ENCODE measurements around the gene SLX4IP.

SLX4IP gene

DNA sequence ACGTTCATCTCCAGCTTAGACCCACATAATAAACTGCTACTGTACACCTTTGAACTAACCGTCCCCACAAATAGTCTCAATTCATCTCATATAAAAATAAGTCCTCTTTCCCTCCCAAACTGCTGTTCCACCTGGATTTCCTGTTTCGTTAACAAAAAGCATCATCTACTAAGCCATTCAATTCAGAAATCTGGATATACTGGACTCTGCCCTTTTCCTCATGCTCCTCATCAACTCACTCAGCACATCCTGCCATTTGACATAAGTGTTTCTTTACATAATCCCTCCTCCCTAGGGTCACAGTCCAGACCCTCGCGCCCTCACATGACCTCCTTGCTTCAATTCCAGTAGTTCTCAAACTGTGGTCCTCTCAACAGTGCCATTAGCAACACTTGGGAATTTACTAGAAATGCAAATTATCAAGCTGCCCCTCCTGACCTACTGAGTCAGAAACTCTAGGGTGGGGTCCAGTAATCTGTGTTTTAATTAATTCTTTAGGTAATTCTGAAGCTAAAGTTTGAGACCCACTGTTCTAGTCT is 5.6 kb upstream of the SLX4IP start:
- DNase-seq, result no peak

DNA sequence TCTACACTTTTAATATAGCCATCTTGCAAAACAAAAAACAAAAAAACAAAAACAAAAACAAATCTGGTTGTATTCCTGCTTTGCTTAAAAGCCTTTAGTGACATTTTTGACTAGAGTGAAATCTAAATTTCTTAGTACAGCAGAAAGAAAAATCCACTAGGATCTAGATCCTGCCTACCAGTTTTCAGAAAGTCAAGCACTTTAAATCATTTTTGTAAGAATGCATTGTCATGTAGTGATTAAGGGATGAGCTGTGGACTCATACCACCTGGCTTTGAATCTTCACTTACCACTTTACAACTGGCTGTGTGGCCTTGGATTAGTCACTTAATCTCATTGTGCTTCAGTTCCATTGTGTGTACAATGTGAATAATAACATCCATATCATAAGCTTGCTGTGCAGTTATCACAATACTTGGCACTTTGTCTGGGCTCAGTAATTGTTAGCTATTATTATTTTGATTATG is 5.1 kb upstream of the SLX4IP start:
- no peak for DNase-seq

DNA sequence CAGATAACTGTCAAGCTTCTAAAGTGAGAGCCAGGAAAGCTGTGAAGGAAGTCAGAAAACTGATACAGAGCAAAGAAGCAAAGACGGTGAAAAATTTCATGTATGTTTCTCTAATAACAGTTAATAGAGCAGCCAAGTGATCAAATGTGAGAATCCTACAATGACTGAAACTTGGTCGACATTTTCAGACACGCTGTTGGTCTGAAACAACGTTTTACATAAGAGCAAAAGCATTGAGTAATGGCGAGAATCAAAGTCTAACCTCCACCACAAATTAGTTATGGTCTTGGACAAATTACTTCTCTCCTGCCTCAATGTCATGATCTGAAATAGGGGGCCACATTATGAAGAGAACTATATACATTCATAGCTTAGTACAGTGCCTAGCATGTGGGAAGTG is 4.4 kb upstream of the SLX4IP start:
- no peak for DNase-seq

DNA sequence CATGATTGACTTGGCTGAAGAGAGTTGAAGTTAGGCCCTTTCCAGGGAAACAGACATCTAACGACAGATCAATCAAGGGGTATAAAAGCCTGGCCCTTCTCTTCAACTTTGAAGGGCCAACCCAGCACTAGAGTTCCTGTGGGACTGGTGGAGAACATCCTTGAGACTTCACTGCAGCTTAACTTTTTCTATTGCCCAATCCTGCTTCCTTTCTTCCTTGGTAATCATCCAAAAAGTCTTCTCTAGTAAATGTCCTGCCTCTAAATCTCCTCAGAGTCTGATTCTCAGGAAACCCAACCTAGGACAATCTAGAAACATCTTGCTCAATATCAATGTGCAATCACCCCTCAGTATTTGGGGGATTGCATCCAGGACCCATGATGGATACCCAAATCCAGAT is 3.0 kb upstream of the SLX4IP start:
- DNase-seq, result no peak

DNA sequence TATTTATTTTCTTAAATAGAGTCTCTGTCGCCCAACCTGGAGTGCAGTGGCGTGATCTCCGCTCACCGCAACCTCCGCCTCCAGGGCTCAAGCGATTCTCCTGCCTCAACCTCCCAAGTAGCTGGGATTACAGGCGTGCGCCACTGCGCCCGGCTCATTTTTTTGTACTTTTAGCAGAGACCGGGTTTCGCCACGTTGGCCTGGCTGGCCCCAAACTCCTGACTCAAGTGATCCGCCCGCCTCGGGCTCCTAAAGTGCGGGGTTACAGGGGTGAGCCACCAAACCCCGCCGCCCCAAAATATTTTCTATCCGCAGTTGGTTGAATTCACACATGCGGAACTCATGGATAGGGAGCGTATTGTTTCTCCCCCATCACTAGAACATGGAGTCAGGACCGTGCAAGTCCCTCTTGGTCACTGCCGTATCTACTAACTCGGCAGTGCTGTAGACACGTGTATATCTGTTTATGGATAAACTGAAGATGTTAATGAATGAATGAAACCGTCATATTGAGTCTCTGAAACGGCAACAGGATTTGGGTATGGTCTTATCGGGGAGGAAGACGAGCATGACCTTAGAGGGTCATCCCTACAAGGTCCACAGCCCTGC is 2.0 kb upstream of the SLX4IP start:
- no peak for DNase-seq

GRCh38 chr20:10433623-10434466 is 1.3 kb upstream of the SLX4IP start, which contains the start of gene MKKS:
Gene MKKS, minus strand, starts transcription at chr20:10434222. Its CDS starts 20,708 bp downstream, at chr20:10413514.
- peak; percentile 75 for DNase-seq

DNA sequence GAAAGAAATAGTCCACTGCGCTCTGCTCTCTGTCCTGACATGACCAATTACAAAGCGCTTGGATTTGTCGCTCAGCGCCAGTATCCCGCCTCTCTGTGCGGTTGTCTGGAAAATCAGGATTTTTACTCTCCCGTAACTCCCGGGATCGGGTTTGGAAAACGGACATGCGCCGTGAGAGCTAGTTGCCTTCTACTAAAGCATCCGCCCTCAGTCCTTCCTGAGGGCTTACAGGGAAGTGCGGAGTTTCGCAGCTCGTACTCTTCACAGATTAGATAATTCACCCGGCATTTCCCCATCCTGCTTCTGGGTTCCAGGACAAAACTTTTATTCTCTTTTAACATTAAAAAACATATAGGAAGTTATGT is 656 bp upstream of the SLX4IP start:
- DNase-seq, result peak; percentile 52

DNA sequence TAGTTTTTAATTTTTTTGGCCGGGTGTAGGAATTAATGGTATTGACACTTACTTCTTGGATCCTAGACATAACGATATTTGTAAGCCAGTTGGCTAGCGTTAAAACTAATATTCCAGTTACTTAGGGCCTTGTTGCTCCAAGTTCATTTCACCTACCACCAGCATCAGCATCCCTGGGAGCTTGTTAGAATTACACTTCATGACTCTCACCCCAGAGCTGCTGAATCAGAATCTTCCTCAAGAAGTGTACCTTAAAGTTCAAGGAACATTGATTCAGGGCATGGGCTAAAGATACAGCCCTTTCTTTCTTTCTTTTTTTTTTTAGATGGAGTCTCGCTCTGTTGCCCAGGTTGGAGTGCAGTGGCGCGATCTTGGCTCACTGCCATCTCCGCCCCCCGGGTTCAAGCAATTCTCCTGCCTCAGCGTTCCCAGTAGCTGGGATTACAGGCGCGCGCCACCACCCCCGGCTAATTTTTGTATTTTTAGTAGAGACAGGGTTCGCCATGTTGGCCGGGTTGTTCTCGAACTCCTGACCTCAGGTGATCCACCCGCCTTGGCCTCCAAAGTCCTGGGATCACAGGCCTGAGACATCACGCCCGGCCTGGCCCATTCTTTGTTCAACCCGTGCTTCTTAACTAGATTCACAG is 1.1 kb downstream of the SLX4IP start:
- DNase-seq, result no peak

GRCh38 chr20:10438217-10438616 is 3.1 kb downstream of the SLX4IP start:
- DNase-seq, result no peak

DNA sequence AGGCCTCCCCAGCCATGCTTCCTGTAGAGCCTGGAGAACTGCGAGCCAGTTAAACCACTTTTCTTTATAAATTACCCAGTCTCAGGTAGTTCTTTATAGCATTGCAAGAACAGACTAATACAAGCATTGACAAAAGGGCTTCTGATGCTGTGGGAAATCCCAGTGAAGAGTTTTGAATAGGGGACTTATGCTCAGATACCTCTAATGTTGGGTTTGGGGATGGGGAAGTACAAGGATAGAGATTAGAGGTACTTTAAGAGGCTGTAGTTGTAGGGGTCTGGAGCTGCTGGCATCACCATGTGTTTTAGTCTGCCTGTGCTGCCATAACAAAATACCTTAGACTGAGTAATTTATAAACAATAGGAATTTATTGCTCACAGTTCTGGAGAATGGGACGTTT is 8.8 kb downstream of the SLX4IP start:
- no peak for DNase-seq

DNA sequence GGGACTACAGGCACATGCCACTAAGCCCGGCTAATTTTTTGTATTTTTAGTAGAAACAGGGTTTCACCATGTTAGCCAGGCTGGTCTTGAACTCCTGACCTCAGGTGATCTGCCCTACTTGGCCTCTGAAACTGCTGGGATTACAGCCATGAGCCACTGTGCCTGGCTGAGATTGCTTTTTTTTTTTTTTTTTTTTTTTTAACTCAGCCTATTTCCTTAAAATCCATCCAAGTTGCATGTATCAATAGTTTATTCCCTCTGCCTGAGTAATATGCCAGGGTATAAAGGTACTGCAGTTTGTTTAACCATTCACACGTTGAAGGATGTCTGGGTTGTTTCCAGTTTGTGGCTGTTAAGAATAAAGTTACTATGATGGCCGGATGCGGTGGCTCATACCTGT is 10.7 kb downstream of the SLX4IP start:
- DNase-seq, result no peak

GRCh38 chr20:10447028-10447427 is 11.9 kb downstream of the SLX4IP start:
- peak; percentile 42 for DNase-seq

DNA sequence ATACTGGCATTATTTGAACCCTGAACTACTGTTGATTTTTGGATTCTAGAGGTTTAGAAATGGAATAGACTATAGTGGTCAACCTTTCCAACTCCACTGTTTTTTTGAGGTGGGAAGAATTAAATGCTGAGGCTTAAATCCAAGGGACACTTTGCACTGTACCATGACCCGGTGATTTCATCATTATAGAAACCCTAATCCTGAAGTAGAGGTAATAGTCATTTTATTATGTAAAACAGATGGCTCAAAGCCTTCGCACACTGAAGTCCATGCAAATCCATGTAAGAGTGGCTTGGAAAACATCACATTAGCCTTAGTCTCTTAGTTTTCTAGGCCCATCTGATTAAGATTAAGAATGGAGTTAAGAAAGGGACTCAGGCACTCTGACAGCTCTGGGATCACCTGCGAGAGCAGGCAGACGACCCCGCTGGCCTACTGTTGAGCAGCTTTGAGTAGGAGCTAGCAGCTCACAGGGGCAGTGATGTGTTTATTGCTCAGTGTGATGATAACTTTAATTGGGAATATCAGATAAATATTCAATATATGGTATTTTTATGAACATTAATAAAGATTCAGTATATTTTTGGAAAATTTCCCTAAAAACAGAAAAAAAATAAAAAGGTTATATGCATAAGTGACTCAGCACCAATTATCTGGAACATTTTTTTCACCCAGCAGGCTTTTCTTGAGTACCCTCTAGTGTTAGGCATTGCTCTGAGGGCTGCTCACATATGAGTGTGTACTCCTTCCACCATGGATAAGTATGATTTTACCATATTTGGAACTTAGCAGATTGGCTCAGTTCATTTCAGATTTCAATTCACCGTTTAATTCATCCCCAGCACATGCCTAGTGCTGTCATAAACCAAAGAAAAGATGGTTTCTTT is 13.4 kb downstream of the SLX4IP start:
- no peak for DNase-seq

DNA sequence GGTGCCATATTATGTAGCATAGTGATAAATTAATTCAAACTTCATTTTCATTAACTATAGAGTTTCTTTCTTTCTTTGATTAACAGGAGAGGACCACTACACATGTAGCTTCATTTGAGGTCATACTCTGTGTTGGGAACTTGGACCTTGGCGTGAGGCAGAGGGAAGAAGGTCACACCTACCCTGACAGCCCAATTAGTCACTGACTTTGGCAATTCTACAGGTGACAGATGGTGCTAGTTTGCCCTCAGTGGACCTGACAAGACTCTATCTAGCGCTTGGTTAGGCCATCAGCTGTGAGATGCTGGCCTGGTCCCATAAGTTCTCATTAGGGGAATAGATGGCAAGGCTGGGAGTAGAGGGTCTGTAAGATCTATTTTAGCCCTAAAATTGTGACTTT is 14.2 kb downstream of the SLX4IP start:
- DNase-seq, result no peak

- DNase-seq, result no peak
Observed at GRCh38 chr20:10453241-10453640, 18.1 kb downstream of the SLX4IP start.

DNA sequence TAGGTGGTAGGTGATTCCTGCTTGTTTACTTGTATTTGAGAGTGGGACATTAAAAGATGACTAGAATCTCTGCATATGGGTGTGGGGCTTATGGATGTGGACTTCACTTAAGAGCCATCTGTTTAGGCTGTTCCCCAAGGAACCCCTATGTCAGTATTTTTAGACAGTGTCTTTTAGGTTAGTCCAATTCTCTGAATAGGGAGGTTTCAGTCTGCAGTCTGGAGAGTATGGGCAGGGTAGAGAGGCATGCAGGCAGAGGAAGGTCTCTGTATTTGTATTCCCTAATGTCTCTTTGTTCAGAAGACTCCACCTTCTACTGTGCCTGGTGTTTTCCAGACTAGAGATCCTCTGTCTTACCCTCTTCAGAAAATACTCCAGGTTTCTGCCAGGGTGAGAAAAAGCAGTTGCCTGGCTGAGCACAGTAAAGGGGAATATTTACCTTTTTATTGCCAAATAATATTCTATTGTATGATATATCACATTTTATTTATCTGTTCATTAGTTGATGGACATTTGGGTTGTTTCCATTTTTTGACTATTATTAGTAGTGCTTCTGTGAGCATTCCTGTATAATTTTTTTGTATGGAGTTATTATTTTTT is 19.1 kb downstream of the SLX4IP start:
- no peak for DNase-seq

GRCh38 chr20:10461495-10461894 is 26.4 kb downstream of the SLX4IP start:
- no peak for DNase-seq

DNA sequence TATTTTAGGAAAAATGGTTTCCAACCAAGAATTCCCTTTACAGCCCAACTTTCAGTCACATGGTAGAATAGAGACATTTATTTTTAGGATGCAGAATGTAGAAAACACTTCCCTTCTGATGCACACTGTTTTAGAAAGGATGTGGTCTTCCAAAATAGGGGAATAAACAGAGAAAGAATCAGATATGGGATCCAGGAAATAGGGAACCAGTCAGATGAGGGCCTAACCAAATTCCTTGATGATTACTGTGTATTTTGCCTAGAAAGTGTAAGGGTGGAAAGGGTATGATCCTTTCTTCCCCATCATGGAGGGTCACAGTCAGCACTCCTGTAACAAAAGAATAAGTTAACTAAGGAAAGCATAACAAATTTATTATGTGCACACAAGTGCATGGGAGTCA is 27.4 kb downstream of the SLX4IP start:
- DNase-seq, result no peak

DNA sequence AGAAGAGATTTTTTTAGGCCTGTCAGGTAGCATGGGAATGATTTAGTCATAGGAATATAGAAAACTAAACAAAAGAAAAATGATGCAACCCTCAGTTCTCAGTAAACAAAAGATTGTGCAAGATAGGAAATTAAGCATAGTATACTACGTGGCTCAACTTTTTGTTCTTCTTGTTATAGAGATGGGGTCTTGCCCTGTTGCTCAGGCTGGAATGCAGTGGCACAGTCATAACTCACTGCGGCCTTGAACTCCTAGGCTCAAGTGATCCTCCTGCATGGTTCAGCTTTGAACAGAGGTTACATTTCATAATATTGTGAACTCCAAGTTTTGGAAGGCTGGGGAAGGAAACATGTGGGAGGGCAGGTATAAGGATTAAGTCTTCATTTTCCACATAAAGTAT is 28.5 kb downstream of the SLX4IP start:
- DNase-seq, result no peak

DNA sequence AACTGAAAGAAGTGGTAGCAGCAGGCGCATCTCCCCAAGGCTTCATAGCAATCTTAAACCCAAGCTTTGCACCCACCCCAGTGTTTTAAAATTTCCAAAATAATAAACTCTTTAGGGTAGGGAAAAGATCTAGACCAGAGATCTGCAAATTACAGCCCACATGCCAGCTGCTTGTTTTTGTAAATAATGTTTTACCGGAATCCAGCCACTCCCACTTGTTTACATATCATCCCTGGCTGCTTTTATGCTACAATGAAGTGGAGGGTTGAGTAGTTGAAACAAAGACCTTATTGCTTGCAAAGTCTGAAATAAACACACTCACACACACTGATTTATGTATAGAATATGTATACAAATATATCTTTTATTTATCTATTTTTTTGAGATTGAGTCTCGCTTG is 30.0 kb downstream of the SLX4IP start:
- no peak for DNase-seq

- no peak for DNase-seq
Observed at GRCh38 chr20:10466325-10466724, 31.2 kb downstream of the SLX4IP start.

GRCh38 chr20:10466855-10467254 is 31.8 kb downstream of the SLX4IP start:
- DNase-seq, result no peak
